ENCODE results near the gene STAB2.

- TF ChIP-seq CTCF (IDR thresholded peaks at IDR 0.05): no peak
- no peak for TF ChIP-seq POLR2A (IDR thresholded peaks at IDR 0.05)
- TF ChIP-seq EP300 (IDR thresholded peaks at IDR 0.05): no peak
Observed at GRCh38 chr12:103778781-103779180, 191.7 kb downstream of the STAB2 start.
